HL-60 (cell line): ENCODE data around the gene DUSP12.
A peak's percentile ranks its signal among the peaks of the same experiment; 100 is the strongest.

Source experiments
- SPI1 ChIP-seq: IDR thresholded peaks from 2 replicates; pipeline ENCODE4 v1.6.1; 2012; ENCODE audit warnings: low read depth, mild to moderate bottlenecking, borderline replicate concordance
- TF ChIP-seq, protein P1 (sequence below): IDR thresholded peaks from one replicate; pipeline ENCODE4 v1.5.1; 2011; ENCODE audit warnings: low read length, control low read depth, inconsistent platforms; ENCODE audit not compliant: insufficient read depth
- TF ChIP-seq, protein P2 (sequence below): IDR thresholded peaks from 2 replicates; pipeline ENCODE4 v1.6.1; 2012; ENCODE audit warnings: low read depth; ENCODE audit not compliant: insufficient replicate concordance

DNA sequence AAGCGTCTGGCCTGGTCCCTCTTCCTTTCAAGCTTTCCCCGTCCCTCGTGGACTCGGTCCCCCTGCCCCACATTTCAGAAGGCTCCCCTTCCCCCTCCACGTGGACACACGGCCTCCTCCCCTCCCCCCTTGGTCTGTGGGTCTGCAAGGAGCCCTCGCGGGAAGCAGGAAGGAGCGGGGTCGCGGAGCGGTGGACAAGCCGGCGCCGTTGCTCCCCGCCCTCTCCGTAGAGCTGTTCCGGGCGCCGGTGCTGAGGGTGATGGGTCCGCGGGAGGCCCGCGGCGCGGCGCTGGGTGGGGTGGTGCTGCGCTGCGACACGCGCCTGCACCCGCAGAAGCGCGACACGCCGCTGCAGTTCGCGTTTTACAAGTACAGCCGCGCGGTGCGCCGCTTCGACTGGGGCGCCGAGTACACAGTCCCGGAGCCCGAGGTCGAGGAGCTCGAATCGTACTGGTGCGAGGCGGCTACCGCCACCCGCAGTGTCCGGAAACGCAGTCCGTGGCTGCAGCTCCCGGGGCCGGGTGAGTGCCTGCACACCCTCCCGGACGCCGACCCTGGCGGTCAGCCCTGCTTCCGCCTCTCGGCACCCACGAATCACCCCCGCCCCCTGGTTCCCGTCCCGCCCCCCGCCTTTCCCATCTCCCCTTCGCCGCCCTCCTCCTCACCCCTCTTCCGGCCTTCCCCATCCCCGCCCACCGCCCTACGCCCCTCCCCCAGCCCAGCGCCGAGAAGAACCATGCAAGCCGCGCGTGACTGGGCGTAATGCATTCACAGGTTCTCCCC lies 22.9 kb upstream of the DUSP12 start:
- TF ChIP-seq, protein P1, sequence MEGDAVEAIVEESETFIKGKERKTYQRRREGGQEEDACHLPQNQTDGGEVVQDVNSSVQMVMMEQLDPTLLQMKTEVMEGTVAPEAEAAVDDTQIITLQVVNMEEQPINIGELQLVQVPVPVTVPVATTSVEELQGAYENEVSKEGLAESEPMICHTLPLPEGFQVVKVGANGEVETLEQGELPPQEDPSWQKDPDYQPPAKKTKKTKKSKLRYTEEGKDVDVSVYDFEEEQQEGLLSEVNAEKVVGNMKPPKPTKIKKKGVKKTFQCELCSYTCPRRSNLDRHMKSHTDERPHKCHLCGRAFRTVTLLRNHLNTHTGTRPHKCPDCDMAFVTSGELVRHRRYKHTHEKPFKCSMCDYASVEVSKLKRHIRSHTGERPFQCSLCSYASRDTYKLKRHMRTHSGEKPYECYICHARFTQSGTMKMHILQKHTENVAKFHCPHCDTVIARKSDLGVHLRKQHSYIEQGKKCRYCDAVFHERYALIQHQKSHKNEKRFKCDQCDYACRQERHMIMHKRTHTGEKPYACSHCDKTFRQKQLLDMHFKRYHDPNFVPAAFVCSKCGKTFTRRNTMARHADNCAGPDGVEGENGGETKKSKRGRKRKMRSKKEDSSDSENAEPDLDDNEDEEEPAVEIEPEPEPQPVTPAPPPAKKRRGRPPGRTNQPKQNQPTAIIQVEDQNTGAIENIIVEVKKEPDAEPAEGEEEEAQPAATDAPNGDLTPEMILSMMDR = no peak
- TF ChIP-seq SPI1 = no peak
- TF ChIP-seq, protein P2, sequence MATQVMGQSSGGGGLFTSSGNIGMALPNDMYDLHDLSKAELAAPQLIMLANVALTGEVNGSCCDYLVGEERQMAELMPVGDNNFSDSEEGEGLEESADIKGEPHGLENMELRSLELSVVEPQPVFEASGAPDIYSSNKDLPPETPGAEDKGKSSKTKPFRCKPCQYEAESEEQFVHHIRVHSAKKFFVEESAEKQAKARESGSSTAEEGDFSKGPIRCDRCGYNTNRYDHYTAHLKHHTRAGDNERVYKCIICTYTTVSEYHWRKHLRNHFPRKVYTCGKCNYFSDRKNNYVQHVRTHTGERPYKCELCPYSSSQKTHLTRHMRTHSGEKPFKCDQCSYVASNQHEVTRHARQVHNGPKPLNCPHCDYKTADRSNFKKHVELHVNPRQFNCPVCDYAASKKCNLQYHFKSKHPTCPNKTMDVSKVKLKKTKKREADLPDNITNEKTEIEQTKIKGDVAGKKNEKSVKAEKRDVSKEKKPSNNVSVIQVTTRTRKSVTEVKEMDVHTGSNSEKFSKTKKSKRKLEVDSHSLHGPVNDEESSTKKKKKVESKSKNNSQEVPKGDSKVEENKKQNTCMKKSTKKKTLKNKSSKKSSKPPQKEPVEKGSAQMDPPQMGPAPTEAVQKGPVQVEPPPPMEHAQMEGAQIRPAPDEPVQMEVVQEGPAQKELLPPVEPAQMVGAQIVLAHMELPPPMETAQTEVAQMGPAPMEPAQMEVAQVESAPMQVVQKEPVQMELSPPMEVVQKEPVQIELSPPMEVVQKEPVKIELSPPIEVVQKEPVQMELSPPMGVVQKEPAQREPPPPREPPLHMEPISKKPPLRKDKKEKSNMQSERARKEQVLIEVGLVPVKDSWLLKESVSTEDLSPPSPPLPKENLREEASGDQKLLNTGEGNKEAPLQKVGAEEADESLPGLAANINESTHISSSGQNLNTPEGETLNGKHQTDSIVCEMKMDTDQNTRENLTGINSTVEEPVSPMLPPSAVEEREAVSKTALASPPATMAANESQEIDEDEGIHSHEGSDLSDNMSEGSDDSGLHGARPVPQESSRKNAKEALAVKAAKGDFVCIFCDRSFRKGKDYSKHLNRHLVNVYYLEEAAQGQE = peak; percentile 79
